Measurements from ENCODE around the gene REXO5.

DNA sequence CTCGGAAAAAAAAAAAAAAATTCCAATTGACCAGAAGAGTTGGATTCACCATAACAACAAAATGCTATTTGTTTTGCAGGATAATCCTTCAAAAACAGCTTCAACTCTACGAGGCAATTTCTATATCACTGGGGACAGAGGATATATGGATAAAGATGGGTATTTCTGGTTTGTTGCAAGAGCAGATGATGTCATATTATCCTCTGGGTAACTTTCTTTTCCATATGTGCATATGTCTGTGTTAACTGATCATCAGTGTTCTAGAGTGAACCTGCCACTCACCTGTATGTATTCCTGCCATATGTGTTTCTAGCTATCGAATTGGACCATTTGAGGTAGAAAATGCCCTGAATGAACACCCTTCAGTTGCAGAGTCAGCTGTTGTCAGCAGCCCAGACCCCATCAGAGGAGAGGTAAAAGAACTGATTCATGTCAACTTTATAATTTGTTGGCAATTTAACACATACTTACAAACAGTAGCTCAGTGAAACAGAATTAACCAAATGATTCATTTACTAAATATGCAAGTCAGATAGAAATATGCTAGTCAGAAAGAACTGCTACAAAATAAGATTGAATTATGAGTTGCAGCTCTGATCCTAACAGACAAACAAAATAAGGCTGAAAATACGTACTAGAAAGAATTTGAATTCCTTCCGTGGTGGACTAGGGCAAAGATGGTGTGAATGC lies 14.3 kb upstream of the REXO5 start:
- TF ChIP-seq, protein P1, sequence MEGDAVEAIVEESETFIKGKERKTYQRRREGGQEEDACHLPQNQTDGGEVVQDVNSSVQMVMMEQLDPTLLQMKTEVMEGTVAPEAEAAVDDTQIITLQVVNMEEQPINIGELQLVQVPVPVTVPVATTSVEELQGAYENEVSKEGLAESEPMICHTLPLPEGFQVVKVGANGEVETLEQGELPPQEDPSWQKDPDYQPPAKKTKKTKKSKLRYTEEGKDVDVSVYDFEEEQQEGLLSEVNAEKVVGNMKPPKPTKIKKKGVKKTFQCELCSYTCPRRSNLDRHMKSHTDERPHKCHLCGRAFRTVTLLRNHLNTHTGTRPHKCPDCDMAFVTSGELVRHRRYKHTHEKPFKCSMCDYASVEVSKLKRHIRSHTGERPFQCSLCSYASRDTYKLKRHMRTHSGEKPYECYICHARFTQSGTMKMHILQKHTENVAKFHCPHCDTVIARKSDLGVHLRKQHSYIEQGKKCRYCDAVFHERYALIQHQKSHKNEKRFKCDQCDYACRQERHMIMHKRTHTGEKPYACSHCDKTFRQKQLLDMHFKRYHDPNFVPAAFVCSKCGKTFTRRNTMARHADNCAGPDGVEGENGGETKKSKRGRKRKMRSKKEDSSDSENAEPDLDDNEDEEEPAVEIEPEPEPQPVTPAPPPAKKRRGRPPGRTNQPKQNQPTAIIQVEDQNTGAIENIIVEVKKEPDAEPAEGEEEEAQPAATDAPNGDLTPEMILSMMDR (IDR thresholded peaks at IDR 0.05) = no peak
- TF ChIP-seq POLR2A (IDR thresholded peaks at IDR 0.05) = no peak

All from body of pancreas (tissue), 4 donors.